ENCODE results near the gene CDK4.

Gene CDK4

DNA sequence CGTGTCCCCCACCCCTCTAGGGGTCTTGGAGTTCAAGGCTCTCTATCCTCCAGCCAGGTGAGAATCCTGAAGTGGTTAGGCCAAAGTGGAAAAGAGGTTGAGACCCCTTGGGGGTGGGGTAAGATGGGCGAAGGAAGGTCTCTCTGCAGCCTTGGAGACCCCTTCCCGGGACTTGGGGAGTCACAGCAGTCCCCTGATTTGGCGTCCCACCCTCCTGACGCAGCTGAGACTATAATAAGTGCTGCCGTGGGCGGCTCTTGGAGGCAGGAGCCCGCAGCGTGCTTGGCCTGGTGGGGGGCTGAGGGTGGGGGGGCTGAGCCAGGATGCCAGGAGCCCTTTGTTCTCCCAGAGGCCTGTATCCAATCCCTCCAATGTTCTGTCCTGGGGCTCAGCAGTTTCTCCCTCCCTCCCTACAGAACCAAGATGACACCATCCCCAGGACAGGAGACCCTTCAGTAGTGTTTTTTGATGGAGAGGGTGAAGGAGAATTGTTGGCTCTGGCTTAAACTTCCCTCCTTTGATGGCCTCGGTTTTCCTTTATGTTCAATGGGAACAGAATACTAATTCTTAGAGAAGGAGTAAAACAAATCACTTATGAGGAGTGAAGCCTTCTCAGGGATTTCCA, 12.1 kb downstream of the CDK4 start:
- no peak for DNase-seq (ENCODE audit: low read depth in 2 of 2)

DNA sequence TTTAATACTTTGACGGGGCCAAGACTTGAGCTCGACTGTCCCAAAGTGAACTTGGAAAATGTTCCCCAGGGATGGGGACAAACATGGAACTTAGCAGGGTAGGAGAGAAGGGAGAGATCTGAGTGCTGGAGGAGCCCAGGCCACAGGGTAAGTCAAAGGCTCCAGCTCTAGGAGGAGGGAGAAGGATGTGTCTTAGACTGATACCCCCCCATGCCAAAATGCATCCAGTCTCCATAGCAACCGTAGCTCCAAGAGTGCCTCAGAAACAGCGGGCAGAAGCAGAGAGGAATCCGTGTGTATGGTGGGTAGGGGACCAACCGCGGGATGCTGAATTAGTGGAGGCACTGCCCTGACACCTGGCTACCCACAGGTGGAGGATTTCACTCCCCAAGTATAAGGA, 12.7 kb downstream of the CDK4 start:
- no peak for DNase-seq (ENCODE audit: low read depth in 2 of 2)

GRCh38 chr12:57738661-57739237, 13.4 kb downstream of the CDK4 start, which contains the start of gene AGAP2:
Gene AGAP2 (minus strand): TSS chr12:57738742. CDS start chr12:57738246, 496 bp downstream.
- DNase-seq (ENCODE audit: low read depth in 2 of 2) = no peak

DNA sequence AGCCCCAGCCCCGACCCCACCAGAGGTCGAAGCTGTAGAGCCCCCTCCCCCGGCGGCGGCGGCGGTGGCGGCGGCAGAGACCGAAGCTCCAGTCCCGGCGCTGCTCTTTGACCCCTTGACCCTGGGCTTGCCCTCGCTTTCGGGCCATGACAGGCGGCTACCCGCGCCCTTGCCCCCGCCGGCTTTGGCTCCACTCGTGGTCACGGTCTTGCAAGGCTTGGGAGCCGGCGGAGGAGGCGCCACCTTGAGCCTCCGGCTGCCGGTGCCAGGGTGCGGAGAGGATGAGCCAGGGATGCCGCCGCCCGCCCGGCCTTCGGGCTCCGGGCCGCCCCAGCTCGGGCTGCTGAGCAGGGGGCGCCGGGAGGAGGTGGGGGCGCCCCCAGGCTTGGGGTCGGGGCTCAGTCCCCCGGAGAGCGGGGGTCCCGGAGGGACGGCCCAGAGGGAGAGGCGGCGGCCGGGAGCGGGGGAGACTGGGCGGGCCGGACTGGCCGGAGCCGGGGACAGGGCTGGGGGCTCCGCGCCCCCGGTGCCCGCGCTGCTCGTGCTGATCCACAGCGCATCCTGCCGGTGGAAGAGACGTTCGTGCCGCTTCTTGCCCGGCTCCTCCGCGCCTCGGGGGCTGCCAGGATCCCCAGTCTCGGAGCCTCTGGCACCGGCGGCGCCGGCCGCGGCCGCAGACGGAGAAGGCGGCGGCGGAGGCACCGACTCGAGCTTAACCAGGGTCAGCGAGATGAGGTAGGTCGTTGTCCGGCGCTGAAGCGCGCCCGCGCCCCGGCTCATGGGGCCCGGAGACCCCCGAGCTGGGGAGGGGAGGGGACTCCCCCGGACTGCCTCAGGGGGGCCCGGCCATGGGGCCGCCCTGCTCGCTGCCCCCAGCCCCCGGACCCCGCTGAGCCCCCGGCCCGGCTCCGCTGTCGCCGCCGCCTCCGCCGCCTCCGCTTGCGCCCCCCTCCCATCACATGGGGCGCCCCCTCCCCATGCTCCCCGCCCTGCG, 14.3 kb downstream of the CDK4 start:
- DNase-seq (ENCODE audit: low read depth in 2 of 2) = no peak

DNA sequence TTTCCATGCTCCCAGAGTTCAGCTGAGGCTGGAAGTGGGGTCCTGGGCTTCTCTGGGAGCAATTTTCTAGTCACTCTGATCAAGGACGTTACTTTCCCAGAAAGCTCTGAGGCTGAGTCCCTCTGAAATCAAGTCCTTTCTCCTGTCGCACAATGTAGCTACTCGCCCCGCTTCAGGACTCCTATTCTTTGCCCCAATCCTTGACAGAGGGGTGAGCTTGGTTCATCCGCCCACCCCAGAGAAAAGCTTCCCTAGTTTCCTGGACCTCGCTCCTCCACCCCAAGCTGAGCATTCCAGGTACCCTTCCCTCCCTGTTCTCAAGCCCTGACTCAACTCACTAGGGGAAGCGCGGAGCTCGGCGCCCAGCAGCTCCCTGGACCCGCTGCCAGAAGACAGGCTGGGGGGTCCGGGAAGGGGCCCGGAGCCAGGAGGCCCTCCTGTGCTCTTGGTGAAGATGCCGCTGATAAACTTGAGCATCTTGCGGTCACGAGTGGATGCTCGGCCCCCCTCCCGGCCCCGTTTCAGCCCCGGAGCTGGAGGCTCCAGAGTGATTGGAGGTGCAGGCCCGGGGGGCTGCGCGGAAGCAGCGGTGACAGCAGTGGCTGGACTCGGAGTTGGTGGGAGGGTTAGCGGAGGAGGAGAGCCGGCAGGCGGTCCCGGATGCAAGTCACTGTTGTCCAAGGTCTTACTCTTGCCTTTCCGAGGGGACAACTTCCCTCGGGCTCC, 15.2 kb downstream of the CDK4 start:
- no peak for DNase-seq (ENCODE audit: low read depth in 2 of 2)

DNA sequence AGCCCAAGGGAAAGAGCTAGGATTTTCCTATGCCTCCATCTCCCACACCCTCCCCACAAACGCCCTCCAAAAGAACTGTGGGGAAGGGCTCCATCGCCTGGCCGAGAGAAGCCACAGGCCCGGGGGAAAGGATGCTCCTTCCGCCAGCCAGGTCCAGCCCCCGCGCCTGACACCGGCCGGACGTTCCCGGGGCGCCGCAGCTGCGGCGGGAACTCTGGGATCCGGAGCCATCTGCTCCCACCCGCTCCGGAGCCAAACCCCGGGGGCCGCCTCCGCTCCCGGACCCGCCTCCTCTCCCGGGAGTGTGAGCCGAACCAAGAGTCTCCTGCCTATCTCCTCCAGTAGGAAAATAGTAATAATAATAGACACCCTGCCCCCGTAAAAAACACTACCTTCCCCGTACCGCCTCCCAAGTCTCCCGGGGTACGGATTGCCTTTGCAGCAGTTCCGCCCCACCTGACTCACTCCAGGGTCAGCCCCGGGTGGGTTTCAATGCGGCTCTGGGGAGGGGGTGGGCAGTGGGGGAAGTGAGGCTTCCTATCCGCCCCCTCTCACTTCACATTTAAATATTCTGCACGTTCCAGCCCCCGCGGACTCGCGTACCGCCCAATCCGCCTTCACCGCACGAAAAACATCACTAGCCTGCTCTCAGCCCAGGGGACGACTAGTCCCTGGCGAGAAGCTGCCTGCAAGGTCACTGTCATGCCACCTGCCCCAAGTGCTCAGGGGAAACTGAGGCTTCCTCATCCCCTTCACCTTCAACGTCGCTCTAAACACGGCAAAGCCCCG, 16.0 kb downstream of the CDK4 start:
- DNase-seq (ENCODE audit: low read depth in 2 of 2) = no peak

GRCh38 chr12:57735198-57735855, 16.8 kb downstream of the CDK4 start:
- no peak for DNase-seq (ENCODE audit: low read depth in 2 of 2)

DNA sequence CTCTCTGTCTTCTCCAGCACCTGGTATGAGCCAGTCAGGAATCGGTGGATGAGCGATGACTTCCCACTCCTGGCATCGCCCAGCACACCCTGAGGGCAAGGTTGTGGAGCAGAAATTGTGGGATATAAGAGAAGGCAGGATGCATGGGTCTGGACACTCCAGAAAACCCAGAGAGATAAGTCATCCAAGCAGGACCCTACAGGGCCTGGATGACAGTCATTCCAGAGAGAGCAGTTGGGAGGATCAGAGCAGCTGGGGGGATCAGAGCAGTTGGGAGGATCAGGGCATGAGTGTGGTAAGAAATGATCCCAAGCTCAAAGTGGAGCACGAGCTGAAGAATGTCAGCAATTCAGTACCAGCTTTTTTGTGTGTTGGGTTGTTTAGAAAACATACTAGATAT, 17.5 kb downstream of the CDK4 start:
- DNase-seq (ENCODE audit: low read depth in 2 of 2) = no peak

DNA sequence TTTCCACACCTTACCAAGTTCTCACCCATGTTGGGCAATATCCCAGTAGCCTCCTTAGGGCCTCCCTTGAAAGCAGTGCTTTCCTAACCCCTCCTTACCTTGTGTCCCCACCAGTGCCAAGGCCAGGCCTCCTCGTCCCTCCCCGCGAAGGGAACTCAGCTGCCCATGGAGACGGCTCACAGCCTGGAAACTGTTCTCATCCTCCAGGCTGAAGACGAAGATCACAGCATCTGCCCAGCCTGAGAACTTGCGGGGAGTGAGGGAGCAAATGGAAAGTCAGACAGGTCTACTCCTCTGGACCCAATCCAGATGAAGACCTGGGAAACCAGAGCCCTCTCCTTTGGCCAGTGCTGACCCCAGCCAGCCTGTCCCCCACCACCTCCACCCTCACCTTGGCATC, 18.2 kb downstream of the CDK4 start:
- no peak for DNase-seq (ENCODE audit: low read depth in 2 of 2)

DNA sequence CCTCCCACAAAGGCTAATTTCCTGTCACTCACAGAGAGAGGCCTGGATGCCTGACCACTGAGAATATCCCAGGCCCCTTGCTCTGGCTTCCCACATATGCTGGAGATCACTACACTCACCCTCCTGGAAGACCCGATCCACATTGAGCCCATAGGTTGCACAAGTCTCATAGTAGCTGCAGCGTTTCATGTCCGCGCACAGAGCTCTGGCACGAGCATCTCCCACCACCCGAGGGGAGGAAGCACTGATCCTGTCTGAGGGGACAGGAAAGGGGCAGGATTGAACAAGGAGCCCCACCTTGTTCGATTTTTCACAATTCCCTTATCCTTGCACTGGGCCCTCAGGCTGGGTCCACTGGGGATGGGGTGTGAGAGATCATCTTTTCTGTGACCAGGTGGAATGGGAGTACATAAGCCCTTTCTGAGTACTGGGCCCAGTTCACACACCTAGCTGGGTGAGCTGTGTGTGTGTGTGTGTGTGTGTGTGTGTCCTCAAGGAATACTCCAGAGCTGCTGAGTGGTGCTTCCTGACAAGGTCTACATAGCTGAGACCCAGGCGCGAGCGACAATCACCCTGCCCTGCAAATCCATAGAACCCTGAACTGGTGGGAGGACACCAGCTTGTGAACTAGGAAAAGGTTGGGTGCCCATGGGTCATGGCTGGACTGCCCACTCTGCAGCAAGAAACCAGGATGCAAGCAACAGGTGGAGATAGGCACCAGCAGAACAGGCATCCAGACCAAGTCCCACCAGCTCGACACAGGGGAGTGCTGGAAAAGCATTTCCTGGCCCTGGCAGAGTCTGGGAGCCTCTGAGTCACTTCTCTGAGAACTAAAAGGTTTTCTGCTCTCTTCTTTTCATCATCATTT, 19.1 kb downstream of the CDK4 start:
- no peak for DNase-seq (ENCODE audit: low read depth in 2 of 2)

GRCh38 chr12:57732270-57732669, 19.8 kb downstream of the CDK4 start:
- DNase-seq (ENCODE audit: low read depth in 2 of 2) = no peak

- DNase-seq (ENCODE audit: low read depth in 2 of 2) = no peak
Observed at GRCh38 chr12:57731411-57732080, 20.6 kb downstream of the CDK4 start.

DNA sequence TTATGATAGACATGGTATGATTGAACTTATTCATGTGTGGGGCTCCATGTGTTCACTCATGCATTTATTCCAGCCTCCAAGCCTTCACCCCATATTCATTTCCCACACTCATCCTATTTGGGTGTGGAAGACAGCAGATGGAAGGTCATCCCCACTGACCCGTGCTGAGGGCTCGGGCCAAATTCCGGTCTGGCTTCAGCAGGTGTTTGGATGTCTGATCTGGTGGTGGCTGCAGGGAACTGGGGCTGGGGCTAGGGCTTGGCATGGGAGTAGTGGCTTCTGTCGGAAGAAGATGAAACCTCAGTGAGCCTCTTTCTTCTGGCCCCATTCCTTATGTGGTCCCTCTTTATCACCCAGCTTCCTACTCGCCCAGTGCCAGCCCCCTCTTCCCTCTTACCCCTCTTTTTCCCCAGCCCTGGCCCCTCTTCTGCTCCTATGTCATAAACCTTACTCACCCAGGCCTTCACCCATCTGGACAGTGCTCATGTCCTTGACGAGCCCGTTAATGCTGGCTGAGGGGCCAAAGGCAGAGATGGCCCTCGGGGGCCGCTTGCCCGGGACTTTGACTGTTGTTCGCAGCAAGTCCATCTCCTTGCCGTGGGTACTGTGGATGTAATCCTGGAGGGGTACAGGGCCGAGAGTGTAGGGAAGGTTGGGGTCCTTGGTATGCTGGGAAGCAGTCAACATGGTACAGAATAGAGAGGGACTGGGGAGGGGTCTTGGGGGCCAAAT, 21.6 kb downstream of the CDK4 start:
- no peak for DNase-seq (ENCODE audit: low read depth in 2 of 2)

GRCh38 chr12:57729321-57729844, 22.7 kb downstream of the CDK4 start:
- no peak for DNase-seq (ENCODE audit: low read depth in 2 of 2)

DNA sequence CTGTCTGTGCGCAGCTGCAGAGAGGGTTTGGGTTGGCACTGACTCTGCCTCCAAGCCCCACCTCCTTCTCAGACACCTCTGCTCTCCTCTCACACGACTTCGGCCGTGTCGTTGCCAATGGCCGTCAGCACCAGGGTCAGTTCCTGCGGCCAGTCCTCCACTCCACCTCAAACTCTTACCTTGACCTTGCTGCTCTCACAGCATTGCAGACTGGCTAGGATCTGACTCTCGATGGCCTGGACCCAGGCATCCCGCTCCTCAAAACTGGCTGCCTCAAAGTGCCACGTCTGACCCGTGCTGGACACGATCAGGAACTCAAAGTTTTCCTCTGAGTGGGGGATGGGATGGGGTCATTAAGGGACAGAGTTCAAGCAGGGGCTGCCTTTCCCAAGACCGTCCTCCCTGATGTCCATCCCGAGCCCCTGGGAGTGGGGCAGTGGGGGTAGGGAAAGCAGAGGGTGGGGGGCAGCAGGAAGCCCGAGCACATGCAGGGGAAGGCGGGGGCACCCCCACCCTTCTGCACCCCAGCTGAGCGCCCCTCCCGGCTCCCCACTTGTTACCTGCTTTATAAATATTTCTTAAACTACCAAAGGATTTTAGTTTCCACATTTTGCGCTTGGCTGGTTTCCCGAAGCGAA, 24.2 kb downstream of the CDK4 start:
- DNase-seq (ENCODE audit: low read depth in 2 of 2) = no peak

DNA sequence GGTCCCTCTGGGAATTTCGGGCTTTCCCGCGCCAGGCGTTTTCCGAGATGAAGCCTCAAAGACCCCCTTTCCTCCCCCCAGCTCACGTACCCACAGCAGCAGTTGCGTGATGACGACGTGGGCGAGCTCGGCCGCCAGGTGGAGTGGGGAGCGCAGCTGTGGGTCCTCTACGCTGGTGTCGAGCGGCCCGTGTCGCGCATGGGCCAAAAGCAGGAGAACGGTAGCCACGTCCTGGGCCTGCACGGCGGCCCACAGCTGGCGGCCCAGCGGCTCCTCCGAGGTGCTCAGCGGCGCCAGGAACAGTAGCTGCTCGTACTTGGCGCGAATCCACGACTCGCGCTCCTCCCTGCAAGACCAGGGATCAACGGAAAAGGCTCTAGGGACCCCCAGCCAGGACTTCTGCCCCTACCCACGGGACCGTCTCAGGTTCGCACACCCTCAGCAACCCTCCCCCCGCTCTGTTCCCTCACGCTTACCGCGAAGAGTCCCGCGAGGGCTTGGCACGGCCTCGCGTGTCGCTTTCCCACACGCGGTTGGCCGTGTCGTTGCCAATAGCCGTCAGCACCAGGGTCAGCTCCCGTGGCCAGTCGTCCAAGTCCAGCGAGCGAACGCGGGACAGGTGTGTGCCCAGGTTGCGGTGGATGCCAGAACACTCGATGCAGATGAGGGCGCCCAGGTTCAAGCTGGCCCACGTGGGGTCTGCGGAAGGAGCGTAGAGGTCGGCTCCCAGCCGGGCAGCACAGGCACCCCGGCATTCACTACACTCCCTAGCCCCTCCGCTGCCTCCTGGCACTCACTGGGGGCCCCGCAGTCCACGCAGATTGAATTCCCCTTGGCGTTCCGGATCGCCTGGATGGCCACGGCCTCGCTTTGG, 25.0 kb downstream of the CDK4 start:
- DNase-seq (ENCODE audit: low read depth in 2 of 2) = no peak
